HG02973 (cell line): ENCODE measurements around the gene C17orf75.

ENCODE experiments used
- ATAC-seq: cut with Tn5 transposase; IDR thresholded peaks from one replicate; pipeline ENCODE4 v1.9.1; 2021; ENCODE audit warnings: moderate library complexity; ENCODE audit not compliant: unreplicated experiment

C17orf75 gene

GRCh38 chr17:32279891-32280716, 61.9 kb downstream of the C17orf75 start:
- no peak for ATAC-seq

- ATAC-seq: no peak
Observed at GRCh38 chr17:32278815-32279214, 63.2 kb downstream of the C17orf75 start.
